ENCODE measurements around the gene COL11A2.

COL11A2 gene

DNA sequence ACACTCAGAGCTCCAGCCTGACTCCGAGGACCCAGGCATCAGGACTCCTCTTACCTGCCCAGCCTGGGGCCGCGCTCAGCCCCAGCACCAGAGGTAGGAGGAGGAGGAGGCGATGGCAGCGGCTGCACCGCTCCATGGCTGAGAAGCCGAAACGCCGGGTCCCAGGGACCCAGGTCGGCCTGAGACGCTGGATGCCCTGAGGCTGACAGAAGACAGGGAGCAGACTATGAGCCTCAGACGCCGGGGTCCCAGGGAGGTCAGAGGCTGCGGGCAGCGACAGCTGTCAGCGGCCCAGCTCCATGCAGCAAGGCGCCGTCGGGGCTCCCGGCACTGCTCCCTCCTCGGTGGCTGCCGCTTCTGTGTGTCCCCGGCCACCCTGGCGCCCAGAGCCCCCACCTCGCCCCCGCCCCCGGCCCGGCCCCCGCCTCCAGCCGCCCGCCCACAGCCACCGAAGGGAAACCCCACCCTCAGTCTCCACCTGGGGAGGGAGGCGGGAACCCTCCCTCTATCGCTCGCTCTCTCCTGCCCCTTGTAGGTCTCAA is at the start of gene COL11A2:
COL11A2 (minus strand) TSS at position 363 of the 542 bp plus-strand sequence; CDS start at position 136, 227 bp downstream.
- TF ChIP-seq GATA3 (IDR thresholded peaks at IDR 0.05; ENCODE audit: low read depth, low read length) (no peak), GATA2 (IDR thresholded peaks at IDR 0.05; ENCODE audit: low read depth, low read length) (no peak)

DNA sequence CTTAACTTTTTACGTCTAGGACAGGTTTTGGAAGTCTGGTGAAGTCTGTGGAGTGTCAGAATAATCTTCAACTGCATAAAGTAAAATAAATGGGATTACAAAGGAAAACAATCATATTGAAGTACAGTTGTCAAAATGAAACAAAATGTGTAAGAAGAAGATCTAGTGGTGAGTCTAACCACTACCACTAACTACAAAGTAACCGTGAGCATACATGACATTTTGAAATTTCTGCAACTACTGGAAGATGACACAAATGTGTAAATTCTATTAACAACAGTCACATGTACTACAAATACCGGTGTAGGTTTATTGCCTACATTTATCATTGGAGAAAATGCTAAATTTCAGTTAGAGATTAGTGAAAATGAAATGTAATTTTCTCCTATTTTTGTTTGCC is 49.7 kb upstream of the COL11A2 start:
- TF ChIP-seq GATA3 (IDR thresholded peaks at IDR 0.05; ENCODE audit: low read depth, low read length) (no peak), GATA2 (IDR thresholded peaks at IDR 0.05; ENCODE audit: low read depth, low read length) (no peak)

DNA sequence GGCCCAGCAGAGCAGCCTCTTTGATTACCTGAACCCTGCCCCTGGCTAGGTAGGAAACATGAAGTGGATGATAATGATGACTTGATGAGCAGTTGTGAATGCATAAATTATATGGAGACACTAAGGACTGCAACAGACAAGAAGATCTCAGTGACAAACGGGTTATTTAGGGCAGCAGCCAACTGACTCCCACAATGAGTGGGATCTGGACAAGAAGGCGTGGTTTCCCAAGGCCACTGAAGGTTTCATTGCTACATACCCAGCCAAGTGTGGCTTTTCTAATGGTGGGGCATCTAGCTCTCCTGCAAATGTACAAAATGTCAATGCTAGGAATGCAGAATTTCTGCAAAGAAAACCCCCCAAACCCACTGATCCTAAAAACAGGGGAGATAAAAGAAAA is 45.5 kb upstream of the COL11A2 start:
- TF ChIP-seq GATA2 (IDR thresholded peaks at IDR 0.05; ENCODE audit: low read depth, low read length) (no peak), GATA3 (IDR thresholded peaks at IDR 0.05; ENCODE audit: low read depth, low read length) (no peak)

DNA sequence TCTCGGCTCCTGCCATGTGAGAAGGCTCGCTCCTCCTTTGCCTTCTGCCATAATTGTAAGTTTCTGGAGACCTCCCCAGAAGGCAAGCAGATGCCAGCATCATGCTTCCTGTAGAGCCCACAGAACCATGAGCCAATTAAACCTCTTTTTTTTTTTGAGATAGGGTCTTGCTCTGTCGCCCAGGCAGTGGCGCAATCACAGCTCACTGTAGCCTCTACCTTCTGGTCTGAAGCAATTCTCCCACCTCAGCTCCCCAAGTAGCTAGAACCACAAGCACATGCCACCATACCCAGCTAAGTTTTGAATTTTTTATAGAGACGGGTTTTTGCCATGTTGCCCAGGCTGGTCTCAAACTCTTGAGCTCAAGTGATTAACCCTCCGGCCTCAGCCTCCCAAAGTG is 44.6 kb upstream of the COL11A2 start:
- TF ChIP-seq GATA2 (IDR thresholded peaks at IDR 0.05; ENCODE audit: low read depth, low read length) = no peak
- no peak for TF ChIP-seq GATA3 (IDR thresholded peaks at IDR 0.05; ENCODE audit: low read depth, low read length)

DNA sequence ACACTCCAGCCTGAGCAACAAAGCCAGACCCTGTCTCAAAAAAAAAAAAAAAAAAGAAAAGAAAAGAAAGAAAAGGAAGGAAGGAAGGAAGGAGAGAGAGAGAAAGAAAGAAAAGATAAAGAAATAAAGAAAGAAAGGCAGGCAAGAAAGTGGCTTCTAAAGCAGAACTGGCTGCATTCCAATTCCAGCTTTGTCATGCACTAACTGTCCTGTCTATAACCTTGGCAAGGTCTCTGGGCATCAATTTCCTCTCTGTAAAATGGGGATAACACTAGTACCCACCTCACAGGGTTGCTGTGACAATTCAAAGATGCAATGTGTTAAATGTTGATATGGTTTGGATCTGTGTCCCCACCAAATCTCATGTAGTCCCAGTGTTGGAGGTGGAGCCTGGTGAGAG is 44.1 kb upstream of the COL11A2 start:
- TF ChIP-seq GATA2 (IDR thresholded peaks at IDR 0.05; ENCODE audit: low read depth, low read length) (no peak), GATA3 (IDR thresholded peaks at IDR 0.05; ENCODE audit: low read depth, low read length) (no peak)

DNA sequence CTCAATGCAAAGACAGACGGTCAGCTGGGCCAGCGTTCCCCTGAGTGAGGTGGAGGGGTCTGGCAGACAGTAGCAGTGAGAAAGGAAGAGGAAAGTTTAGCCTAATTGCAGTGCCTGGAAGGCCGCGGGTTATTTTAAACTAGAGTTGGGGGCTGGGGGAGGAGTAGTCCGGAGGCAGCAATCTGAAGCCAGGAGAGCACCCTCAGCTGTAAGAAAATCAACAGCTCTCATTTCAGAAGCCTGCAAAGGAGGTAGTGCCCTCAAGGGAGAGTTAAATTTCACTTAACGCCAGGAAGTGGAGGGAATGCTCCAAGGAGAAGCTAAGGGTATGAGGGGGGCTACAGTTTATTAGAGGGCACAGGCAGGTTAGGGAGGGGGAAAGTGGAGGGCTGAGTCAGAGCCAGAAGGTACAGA is 43.0 kb upstream of the COL11A2 start:
- TF ChIP-seq GATA3 (IDR thresholded peaks at IDR 0.05; ENCODE audit: low read depth, low read length) (no peak), GATA2 (IDR thresholded peaks at IDR 0.05; ENCODE audit: low read depth, low read length) (no peak)

DNA sequence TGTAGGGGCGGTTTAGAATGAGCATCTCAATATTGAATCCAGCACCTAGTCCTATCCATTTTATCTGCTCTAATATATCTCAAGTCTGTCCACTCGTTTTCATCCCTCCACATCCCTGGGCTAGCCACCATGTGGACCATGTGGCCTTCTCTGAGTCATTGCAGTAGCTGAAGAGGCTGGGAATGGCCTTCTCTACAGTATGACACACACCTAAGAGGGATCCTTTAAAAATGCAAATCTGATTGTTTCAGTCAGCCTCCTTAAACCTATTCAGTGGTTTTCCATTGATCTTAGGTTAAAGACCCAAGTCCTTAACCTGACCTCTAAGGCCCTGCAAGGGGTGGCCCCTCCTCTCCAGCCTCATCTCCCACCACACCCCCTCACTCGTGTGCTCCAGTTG is 25.4 kb upstream of the COL11A2 start:
- TF ChIP-seq GATA3 (IDR thresholded peaks at IDR 0.05; ENCODE audit: low read depth, low read length) (no peak), GATA2 (IDR thresholded peaks at IDR 0.05; ENCODE audit: low read depth, low read length) (no peak)

DNA sequence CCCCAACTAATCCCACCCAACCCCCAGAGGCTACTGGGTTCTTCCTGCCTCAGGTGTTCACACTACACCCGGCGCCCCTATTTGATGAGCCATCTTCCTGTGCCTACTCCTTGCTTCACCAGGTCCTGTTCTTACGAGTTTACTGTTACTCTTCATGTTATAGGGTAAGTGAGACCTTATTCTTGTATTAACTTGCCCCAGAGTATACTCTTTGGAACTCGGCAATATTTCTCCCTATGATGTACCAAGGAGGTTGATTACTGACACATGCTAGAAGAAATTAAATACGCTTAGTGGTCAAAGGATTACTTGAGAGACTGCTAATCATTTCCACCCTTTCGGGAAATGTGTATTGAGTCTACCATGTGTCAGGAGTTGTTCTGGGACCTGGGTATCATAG is 25.0 kb upstream of the COL11A2 start:
- TF ChIP-seq GATA2 (IDR thresholded peaks at IDR 0.05; ENCODE audit: low read depth, low read length) (no peak), GATA3 (IDR thresholded peaks at IDR 0.05; ENCODE audit: low read depth, low read length) (no peak)

DNA sequence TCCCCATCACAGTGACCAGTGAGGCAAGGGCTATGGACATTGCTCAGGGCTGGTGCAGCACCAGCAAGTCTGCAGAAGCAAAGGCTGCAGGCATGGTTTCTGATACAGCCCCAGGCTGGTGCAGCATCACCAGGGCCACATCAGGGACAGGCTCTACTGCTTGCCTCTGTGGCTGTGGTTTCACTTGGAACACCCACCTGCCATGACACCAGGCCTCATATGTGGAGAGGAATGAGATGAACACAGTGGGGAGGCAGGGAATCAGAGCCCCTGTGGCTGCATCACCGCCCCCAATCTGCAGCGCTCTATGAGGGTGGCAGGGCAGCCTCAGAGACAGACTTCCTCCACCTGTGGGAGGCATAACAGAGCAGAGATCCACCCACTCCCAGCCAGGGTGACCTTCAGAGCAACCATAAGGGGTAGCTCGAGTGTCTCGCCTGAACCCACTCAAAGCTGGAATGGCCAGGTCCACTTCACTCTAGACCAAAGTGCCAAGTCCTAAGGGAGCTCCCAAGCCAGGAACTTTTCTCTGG is 23.9 kb upstream of the COL11A2 start:
- TF ChIP-seq GATA3 (IDR thresholded peaks at IDR 0.05; ENCODE audit: low read depth, low read length) = no peak
- TF ChIP-seq GATA2 (IDR thresholded peaks at IDR 0.05; ENCODE audit: low read depth, low read length) = no peak

DNA sequence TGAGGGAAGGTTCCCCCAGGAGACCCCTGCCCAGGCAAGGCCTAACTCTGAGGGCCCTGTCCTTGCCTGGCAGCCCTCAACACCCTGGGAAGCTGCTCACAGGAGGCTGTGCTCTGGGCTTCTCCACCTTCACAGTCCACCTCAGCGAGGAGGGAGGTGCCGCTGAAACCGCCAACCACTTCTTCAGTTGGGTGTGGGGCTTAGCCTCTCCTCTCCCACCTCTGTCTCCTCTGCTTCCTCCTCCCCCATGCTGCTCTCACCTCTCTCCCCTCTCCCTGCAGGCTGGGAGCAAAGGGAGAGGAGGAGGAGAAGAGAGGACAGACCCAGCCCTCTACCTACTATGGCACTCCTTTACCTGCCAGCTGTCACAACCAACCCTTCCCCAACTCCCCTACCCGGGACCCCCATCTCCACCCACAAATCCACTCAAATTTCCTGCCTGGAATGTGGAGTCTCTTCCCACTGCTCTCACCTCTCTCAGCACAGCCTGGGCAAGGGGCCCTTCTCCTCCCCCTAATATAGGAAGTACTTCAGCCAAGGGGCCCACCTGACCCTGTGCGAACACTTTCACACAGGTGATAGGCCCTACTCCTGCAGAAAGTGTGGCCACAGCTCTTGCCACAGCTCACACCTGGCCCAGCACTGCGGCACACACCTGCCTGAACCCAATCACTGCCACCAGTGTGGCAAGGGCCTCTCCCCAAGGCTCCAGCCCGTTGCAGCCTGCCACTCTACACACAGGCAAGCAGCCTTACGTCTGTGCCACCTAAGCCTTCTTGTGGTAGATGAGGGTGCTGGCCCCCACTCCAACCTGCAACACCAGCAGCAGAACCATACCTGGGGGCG is 23.2 kb upstream of the COL11A2 start:
- TF ChIP-seq GATA3 (IDR thresholded peaks at IDR 0.05; ENCODE audit: low read depth, low read length) (no peak), GATA2 (IDR thresholded peaks at IDR 0.05; ENCODE audit: low read depth, low read length) (no peak)

DNA sequence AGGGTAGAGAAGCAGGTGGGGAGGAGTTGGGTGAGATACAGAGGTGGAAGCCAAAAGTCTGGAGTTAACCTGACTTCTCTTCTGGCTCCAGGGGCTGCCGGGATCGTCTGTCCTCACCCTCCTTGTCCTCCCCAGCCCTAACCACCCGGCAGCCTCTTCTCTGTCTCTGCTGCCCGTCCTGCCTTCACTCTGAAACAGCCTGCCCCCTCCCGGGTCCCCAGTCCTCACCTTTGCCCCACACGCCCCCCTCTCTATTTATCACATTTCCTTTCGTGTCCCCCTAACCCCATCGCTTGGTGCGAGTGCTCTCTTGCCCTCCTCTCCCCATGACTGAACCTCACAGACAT is 21.7 kb upstream of the COL11A2 start:
- TF ChIP-seq GATA3 (IDR thresholded peaks at IDR 0.05; ENCODE audit: low read depth, low read length) = no peak
- TF ChIP-seq GATA2 (IDR thresholded peaks at IDR 0.05; ENCODE audit: low read depth, low read length) = no peak

DNA sequence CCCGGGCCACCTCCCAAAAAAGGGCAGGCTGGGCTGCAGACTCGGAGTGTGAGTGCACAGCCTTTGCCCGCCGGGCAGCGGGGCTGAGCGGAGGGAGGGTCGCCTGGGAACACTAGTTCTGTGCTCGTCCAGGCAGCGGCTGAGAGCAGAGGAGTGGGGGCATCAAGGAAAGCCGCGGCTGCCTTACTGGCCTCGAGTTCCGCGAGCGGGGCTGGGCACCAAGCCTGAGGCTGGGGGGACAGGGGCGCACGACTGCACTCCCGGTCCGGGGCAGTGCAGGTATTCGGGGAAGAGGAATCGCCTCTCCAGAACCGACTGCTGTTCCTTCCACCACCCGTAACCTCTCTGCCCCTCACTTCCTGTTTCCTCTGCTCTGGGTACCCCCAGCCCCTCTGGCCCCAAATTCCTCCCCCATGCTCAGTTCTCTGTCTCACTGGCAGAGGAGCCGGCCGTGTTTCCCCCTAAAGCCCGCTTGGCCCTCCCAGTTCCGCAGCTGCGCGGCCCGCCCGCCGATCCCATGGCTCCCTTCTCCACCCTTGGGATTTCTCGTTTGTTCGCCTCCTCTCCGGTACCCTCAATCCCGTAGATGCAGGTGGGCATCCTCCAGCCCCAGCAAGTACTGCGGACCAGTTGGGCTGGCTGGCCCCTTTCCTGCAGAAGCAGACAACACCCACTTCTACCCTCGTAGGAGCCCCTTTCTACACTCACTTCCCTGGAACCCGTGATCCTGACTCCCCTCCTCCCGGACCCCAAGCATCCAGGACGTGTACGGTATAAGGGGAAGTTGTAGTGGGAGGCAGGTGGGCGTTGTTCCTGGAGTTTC is 21.1 kb upstream of the COL11A2 start:
- TF ChIP-seq GATA3 (IDR thresholded peaks at IDR 0.05; ENCODE audit: low read depth, low read length) = no peak
- TF ChIP-seq GATA2 (IDR thresholded peaks at IDR 0.05; ENCODE audit: low read depth, low read length) = no peak

DNA sequence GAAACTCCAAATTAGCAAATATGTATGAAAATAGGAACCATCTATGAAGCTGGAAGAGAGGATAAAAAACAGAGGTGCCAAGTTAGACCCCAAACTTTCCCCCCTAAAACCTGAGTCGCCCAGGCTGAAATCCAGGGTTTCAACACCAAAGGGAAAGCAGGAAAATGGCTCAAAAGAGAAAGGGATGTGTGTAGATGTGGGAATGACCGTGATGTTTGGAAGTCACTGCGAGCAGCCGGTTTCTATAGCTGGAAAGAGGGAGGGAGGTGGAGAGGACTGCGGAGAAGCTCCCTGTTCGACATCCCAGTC is 20.5 kb upstream of the COL11A2 start:
- TF ChIP-seq GATA2 (IDR thresholded peaks at IDR 0.05; ENCODE audit: low read depth, low read length) (no peak), GATA3 (IDR thresholded peaks at IDR 0.05; ENCODE audit: low read depth, low read length) (no peak)

DNA sequence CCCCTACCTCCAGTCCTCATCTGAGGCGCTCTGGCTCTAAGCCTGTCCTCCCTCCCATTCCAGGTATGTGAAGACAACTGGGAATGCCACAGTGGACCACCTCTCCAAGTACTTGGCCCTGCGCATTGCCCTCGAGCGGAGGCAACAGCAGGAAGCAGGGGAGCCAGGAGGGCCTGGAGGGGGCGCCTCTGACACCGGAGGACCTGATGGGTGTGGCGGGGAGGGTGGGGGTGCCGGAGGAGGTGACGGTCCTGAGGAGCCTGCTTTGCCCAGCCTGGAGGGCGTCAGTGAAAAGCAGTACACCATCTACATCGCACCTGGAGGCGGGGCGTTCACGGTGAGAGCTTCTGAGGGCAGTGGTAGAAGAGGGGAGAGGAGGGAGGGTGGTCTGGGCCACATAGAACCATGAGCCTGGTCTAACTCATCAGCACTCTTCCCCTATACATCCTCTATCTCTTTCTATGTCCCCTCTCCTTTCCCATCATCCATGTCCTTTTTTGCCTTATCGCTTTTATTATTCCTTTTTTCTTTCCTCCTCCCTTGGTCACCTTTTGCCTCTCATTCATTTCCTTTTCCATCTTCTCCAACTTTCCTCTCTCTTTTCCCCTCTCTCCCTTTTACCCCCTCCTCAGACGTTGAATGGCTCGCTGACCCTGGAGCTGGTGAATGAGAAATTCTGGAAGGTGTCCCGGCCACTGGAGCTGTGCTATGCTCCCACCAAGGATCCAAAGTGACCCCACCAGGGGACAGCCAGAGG is 19.6 kb upstream of the COL11A2 start:
- TF ChIP-seq GATA2 (IDR thresholded peaks at IDR 0.05; ENCODE audit: low read depth, low read length) (no peak), GATA3 (IDR thresholded peaks at IDR 0.05; ENCODE audit: low read depth, low read length) (no peak)
